ENCODE results near the gene SLFN13. TPM values are rescaled to one million over a fixed set of nuclear protein-coding genes. Genes with fewer than 3 reads are reported as not detected.

SLFN13 gene
- total RNA-seq, 1 experiment from 2014 or later: 19.7 TPM

DNA sequence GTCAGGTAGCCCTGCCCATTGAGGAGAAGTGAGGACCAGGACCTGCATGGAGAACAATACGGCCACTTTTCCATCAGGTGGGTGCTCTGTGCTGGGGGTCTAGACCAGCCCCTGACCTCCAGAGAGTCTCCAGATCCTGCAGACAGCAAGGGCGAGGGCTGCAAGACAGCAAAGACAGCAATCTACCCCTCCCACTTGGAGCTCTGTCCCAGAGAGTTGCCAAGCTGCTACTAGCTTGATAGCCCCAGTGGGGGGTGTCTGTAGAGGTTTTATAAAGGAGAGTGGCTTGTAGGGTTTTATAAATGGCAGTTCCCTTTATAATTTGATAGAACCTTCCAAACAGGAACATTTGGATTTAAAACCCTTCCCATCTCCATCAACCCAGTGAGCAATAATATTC lies 58.4 kb downstream of the SLFN13 start:
- peaks cover 17% of the 10 kb centered on the region for H3K4me1 Mint-ChIP-seq
- H3K27me3 Mint-ChIP-seq (ENCODE audit: low read depth): peaks cover 31% of the 10 kb centered on the region
- DNase-seq (ENCODE audit: low spot score) (no peak), ATAC-seq (peak; percentile 72)
- ChIA-PET CTCF (interaction anchor here (0.6 kb wide), 2 partner anchors 70 to 868 kb away, joined by 3 to 6 read pairs; no protein-coding TSS in a partner anchor), POLR2A (no interaction called here)
- TF ChIP-seq, protein P1, sequence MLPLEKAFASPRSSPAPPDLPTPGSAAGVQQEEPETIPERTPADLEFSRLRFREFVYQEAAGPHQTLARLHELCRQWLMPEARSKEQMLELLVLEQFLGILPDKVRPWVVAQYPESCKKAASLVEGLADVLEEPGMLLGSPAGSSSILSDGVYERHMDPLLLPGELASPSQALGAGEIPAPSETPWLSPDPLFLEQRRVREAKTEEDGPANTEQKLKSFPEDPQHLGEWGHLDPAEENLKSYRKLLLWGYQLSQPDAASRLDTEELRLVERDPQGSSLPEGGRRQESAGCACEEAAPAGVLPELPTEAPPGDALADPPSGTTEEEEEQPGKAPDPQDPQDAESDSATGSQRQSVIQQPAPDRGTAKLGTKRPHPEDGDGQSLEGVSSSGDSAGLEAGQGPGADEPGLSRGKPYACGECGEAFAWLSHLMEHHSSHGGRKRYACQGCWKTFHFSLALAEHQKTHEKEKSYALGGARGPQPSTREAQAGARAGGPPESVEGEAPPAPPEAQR (CRISPR knock-in tag; IDR thresholded peaks at IDR 0.05): no peak
- TF ChIP-seq, protein P2, sequence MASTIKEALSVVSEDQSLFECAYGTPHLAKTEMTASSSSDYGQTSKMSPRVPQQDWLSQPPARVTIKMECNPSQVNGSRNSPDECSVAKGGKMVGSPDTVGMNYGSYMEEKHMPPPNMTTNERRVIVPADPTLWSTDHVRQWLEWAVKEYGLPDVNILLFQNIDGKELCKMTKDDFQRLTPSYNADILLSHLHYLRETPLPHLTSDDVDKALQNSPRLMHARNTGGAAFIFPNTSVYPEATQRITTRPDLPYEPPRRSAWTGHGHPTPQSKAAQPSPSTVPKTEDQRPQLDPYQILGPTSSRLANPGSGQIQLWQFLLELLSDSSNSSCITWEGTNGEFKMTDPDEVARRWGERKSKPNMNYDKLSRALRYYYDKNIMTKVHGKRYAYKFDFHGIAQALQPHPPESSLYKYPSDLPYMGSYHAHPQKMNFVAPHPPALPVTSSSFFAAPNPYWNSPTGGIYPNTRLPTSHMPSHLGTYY (CRISPR knock-in tag; IDR thresholded peaks at IDR 0.05): no peak
- TF ChIP-seq, protein P3, sequence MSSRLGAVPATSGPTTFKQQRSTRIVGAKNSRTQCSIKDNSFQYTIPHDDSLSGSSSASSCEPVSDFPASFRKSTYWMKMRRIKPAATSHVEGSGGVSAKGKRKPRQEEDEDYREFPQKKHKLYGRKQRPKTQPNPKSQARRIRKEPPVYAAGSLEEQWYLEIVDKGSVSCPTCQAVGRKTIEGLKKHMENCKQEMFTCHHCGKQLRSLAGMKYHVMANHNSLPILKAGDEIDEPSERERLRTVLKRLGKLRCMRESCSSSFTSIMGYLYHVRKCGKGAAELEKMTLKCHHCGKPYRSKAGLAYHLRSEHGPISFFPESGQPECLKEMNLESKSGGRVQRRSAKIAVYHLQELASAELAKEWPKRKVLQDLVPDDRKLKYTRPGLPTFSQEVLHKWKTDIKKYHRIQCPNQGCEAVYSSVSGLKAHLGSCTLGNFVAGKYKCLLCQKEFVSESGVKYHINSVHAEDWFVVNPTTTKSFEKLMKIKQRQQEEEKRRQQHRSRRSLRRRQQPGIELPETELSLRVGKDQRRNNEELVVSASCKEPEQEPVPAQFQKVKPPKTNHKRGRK (CRISPR knock-in tag; IDR thresholded peaks at IDR 0.05; ENCODE audit: borderline replicate concordance): no peak
- TF ChIP-seq, protein P4, sequence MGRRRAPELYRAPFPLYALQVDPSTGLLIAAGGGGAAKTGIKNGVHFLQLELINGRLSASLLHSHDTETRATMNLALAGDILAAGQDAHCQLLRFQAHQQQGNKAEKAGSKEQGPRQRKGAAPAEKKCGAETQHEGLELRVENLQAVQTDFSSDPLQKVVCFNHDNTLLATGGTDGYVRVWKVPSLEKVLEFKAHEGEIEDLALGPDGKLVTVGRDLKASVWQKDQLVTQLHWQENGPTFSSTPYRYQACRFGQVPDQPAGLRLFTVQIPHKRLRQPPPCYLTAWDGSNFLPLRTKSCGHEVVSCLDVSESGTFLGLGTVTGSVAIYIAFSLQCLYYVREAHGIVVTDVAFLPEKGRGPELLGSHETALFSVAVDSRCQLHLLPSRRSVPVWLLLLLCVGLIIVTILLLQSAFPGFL (CRISPR knock-in tag; IDR thresholded peaks at IDR 0.05; ENCODE audit: borderline replicate concordance): no peak
- TF ChIP-seq JAZF1 (CRISPR knock-in tag; IDR thresholded peaks at IDR 0.05) (no peak), ZNF396 (CRISPR knock-in tag; IDR thresholded peaks at IDR 0.05; ENCODE audit: borderline replicate concordance) (no peak), ZNF263 (CRISPR knock-in tag; IDR thresholded peaks at IDR 0.05; ENCODE audit: low read depth) (no peak), ZNF232 (CRISPR knock-in tag; IDR thresholded peaks at IDR 0.05) (no peak), ELF4 (CRISPR knock-in tag; IDR thresholded peaks at IDR 0.05; ENCODE audit: low read depth) (no peak), ZNF416 (CRISPR knock-in tag; IDR thresholded peaks at IDR 0.05) (no peak), NR2C2 (CRISPR knock-in tag; IDR thresholded peaks at IDR 0.05) (no peak), JUN (CRISPR knock-in tag; IDR thresholded peaks at IDR 0.05) (no peak), TP53 (CRISPR knock-in tag; IDR thresholded peaks at IDR 0.05) (no peak), FOXK1 (CRISPR knock-in tag; IDR thresholded peaks at IDR 0.05) (no peak)
- TF ChIP-seq, protein P5, sequence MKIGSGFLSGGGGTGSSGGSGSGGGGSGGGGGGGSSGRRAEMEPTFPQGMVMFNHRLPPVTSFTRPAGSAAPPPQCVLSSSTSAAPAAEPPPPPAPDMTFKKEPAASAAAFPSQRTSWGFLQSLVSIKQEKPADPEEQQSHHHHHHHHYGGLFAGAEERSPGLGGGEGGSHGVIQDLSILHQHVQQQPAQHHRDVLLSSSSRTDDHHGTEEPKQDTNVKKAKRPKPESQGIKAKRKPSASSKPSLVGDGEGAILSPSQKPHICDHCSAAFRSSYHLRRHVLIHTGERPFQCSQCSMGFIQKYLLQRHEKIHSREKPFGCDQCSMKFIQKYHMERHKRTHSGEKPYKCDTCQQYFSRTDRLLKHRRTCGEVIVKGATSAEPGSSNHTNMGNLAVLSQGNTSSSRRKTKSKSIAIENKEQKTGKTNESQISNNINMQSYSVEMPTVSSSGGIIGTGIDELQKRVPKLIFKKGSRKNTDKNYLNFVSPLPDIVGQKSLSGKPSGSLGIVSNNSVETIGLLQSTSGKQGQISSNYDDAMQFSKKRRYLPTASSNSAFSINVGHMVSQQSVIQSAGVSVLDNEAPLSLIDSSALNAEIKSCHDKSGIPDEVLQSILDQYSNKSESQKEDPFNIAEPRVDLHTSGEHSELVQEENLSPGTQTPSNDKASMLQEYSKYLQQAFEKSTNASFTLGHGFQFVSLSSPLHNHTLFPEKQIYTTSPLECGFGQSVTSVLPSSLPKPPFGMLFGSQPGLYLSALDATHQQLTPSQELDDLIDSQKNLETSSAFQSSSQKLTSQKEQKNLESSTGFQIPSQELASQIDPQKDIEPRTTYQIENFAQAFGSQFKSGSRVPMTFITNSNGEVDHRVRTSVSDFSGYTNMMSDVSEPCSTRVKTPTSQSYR (CRISPR knock-in tag; IDR thresholded peaks at IDR 0.05): no peak
- TF ChIP-seq, protein P6, sequence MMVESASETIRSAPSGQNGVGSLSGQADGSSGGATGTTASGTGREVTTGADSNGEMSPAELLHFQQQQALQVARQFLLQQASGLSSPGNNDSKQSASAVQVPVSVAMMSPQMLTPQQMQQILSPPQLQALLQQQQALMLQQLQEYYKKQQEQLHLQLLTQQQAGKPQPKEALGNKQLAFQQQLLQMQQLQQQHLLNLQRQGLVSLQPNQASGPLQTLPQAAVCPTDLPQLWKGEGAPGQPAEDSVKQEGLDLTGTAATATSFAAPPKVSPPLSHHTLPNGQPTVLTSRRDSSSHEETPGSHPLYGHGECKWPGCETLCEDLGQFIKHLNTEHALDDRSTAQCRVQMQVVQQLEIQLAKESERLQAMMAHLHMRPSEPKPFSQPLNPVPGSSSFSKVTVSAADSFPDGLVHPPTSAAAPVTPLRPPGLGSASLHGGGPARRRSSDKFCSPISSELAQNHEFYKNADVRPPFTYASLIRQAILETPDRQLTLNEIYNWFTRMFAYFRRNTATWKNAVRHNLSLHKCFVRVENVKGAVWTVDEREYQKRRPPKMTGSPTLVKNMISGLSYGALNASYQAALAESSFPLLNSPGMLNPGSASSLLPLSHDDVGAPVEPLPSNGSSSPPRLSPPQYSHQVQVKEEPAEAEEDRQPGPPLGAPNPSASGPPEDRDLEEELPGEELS (CRISPR knock-in tag; IDR thresholded peaks at IDR 0.05): no peak
- TF ChIP-seq, protein P7, sequence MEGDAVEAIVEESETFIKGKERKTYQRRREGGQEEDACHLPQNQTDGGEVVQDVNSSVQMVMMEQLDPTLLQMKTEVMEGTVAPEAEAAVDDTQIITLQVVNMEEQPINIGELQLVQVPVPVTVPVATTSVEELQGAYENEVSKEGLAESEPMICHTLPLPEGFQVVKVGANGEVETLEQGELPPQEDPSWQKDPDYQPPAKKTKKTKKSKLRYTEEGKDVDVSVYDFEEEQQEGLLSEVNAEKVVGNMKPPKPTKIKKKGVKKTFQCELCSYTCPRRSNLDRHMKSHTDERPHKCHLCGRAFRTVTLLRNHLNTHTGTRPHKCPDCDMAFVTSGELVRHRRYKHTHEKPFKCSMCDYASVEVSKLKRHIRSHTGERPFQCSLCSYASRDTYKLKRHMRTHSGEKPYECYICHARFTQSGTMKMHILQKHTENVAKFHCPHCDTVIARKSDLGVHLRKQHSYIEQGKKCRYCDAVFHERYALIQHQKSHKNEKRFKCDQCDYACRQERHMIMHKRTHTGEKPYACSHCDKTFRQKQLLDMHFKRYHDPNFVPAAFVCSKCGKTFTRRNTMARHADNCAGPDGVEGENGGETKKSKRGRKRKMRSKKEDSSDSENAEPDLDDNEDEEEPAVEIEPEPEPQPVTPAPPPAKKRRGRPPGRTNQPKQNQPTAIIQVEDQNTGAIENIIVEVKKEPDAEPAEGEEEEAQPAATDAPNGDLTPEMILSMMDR (IDR thresholded peaks at IDR 0.05): no peak
- H3K9me3 Mint-ChIP-seq: peaks cover 14% of the 10 kb centered on the region
- H3K4me3 Mint-ChIP-seq: no peak overlapping the region
- H3K36me3 Mint-ChIP-seq: peaks cover 7% of the 10 kb centered on the region
- no peak overlapping the region for H3K27ac Mint-ChIP-seq
